ENCODE measurements around the gene GAPVD1.
A peak's percentile ranks its signal among the peaks of the same experiment; 100 is the strongest.

The GAPVD1 gene

DNA sequence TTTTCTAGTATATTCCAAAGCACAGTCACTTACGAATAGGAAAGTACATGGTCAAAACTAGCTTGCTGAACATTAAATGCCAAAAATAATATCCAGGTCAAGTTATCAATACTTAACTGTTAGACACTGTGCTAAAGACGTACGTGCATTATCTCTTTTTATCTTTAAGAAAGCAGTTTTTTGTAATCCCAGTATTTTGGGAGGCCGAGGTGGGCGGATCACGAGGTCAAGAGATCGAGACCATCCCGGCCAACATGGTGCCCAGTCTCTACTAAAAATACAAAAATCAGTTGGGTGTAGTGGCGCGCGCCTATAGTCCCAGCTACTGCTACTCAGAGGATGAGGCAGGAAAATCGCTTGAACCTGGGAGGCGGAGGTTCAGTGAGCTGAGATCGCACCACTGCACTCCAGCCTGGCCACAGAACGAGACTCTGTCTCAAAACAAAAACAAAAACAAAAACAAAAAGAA is 17.8 kb upstream of the GAPVD1 start:
- Histone ChIP-seq H3K27me3 (no peaks in the 10 kb centered on the region), H3K4me1 (ENCODE audit: control insufficient read depth in 1 of 2, insufficient read depth in 1 of 2, low read depth in 1 of 2, low read length in 1 of 2) (peaks cover 39 to 50% of the 10 kb centered on the region in 2 experiments), H3K27ac (peak overlapping the region; percentile 97), H3K4me3 (ENCODE audit: low read depth in 1 of 2, low read length in 1 of 2) (no peak overlapping the region), H3K9me3 (no peaks in the 10 kb centered on the region), H3K36me3 (peaks cover 11% of the 10 kb centered on the region)
- TF ChIP-seq, protein P1, sequence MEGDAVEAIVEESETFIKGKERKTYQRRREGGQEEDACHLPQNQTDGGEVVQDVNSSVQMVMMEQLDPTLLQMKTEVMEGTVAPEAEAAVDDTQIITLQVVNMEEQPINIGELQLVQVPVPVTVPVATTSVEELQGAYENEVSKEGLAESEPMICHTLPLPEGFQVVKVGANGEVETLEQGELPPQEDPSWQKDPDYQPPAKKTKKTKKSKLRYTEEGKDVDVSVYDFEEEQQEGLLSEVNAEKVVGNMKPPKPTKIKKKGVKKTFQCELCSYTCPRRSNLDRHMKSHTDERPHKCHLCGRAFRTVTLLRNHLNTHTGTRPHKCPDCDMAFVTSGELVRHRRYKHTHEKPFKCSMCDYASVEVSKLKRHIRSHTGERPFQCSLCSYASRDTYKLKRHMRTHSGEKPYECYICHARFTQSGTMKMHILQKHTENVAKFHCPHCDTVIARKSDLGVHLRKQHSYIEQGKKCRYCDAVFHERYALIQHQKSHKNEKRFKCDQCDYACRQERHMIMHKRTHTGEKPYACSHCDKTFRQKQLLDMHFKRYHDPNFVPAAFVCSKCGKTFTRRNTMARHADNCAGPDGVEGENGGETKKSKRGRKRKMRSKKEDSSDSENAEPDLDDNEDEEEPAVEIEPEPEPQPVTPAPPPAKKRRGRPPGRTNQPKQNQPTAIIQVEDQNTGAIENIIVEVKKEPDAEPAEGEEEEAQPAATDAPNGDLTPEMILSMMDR (IDR thresholded peaks at IDR 0.05), result no peak

DNA sequence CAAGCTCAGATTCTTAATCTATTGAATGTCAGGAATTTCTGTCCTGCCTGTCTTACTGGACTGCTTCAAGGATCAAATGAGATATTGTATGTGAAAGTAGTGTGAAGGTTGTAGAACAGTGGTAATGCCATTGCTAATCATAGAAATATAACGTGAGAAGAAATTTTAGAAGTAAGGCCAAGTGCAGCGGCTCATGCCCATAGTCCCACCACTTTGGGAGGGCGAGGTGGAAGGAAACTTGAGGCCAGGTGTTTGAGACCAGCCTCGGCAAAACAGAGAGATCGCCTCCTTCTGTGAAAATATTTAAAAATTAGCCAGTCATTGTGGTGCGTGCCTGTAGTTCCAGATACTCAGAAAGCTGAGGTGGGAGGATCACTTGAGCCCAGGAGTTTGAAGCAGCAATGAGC is 15.4 kb upstream of the GAPVD1 start:
- Histone ChIP-seq H3K27ac (no peak overlapping the region), H3K9me3 (no peaks in the 10 kb centered on the region), H3K4me1 (ENCODE audit: control insufficient read depth in 1 of 2, insufficient read depth in 1 of 2, low read depth in 1 of 2, low read length in 1 of 2) (peaks cover 21 to 28% of the 10 kb centered on the region in 2 experiments), H3K27me3 (no peaks in the 10 kb centered on the region), H3K4me3 (ENCODE audit: low read depth in 1 of 2, low read length in 1 of 2) (no peak overlapping the region), H3K36me3 (no peaks in the 10 kb centered on the region)
- TF ChIP-seq, protein P1 (IDR thresholded peaks at IDR 0.05), result no peak

DNA sequence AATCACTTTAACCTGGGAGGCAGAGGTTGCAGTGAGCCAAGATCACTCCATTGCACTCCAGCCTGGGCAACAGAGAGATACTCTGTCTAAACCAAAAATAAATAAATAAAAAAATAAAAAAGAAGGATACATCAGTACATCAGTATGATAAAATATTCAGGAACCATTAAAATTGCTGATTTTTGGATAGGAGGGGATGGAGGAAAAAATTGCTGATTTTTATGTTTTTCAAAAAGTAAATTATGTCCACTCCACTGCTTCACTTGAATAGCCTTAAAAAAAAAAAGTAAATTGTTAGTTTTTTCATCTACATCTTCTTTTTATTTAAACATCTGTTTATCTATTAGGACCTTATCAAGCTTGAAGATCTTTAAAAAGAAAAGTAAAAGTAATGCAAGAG is 7.4 kb upstream of the GAPVD1 start:
- Histone ChIP-seq H3K36me3 (no peaks in the 10 kb centered on the region), H3K4me1 (ENCODE audit: control insufficient read depth in 1 of 2, insufficient read depth in 1 of 2, low read depth in 1 of 2, low read length in 1 of 2) (peaks cover 23 to 27% of the 10 kb centered on the region in 2 experiments), H3K4me3 (ENCODE audit: low read depth in 1 of 2, low read length in 1 of 2) (no peak overlapping the region), H3K9me3 (no peaks in the 10 kb centered on the region), H3K27ac (no peak overlapping the region), H3K27me3 (no peaks in the 10 kb centered on the region)
- TF ChIP-seq, protein P1 (IDR thresholded peaks at IDR 0.05), result no peak

DNA sequence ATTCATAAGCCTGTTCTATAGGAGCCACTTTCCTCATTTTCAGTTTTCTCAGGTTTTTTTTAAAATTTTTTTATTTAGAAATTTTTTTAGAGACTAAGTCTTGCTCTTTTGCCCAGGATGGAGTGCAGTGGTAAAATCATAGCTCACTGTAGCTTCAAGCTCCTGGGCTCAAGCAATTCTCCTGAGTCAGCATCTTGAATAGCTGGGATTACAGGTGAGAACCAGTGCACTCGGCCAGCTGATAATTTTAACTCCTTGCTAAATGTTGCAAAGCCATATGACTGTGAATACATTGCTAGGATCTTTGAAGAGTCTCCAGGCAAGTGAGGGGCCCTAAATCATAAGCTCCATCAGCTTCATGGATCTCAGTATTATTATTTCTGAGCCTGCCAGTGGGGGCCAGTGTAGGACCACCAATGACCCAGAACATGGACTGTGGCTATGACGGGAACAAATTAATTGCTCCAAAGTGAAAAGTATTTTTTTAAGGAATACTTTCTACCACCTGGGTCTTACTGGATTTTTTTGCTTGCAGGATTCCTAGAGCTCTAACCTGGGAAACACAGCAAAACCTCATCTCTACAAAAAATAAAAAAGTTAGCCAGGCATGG is 5.7 kb upstream of the GAPVD1 start:
- no peaks in the 10 kb centered on the region for H3K36me3 ChIP-seq
- peaks cover 40 to 43% of the 10 kb centered on the region in 2 experiments for H3K4me1 ChIP-seq (ENCODE audit: control insufficient read depth in 1 of 2, insufficient read depth in 1 of 2, low read depth in 1 of 2, low read length in 1 of 2)
- H3K9me3 ChIP-seq, result no peaks in the 10 kb centered on the region
- H3K4me3 ChIP-seq (ENCODE audit: low read depth in 1 of 2, low read length in 1 of 2), result no peak overlapping the region
- H3K27me3 ChIP-seq, result no peaks in the 10 kb centered on the region
- TF ChIP-seq, protein P1 (IDR thresholded peaks at IDR 0.05), result no peak
- no peak overlapping the region for H3K27ac ChIP-seq

DNA sequence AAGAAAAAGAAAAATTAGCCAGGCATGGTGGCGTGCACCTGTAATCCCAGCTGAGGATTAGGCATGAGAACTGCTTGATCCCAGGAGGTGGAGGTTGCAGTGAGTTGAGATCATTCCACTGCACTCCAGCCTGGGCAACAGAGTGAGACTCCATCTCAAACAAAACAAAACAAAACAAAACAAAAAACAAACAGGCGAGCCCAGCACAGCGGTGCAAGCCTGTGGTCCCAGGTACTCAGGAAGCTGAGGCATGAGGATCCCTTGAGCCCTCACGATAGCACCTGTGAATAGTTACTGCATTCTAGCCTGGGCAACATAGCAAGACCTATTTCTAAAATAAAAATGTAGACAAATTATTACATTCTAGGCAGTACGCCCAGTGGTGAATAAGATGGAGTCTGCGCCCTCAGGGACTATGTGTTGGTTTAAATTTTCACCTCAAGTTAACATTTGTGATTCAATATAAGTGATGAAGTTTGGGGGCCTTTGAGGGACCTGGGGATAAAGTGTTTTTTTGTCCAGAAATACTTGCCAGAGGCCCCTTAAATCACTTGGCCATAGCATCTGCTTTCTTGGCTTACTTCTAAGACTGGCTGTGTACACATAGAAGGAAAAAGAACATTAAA is 3.4 kb upstream of the GAPVD1 start:
- H3K4me1 ChIP-seq (ENCODE audit: control insufficient read depth in 1 of 2, insufficient read depth in 1 of 2, low read depth in 1 of 2, low read length in 1 of 2), result peaks cover 54 to 59% of the 10 kb centered on the region in 2 experiments

More for the DNA sequence above, 3.4 kb upstream of the GAPVD1 start:
- peak overlapping the region; percentile 96 for H3K27ac ChIP-seq
- no peaks in the 10 kb centered on the region for H3K36me3 ChIP-seq
- H3K4me3 ChIP-seq (ENCODE audit: low read depth in 1 of 2, low read length in 1 of 2), result peak overlapping the region; percentile 3 to 96
- no peaks in the 10 kb centered on the region for H3K9me3 ChIP-seq
- H3K27me3 ChIP-seq, result no peaks in the 10 kb centered on the region
- TF ChIP-seq, protein P1 (IDR thresholded peaks at IDR 0.05), result no peak

All from neutrophil (primary cell).